Lower lobe of right lung (tissue), 2 donors: ENCODE measurements around the gene SLC39A12. TPM values are rescaled to one million over a fixed set of nuclear protein-coding genes. Genes with fewer than 3 reads are reported as not detected.
A peak's percentile ranks its signal among the peaks of the same experiment; 100 is the strongest.

Experiments used
- ATAC-seq, 2 donors: fragments of 200-7000 bp; cut with Tn5 transposase; one replicate each; pipeline ENCODE4 v1.9.1; 2020 to 2022; ENCODE audit warnings: mild to moderate bottlenecking in 2 of 2, moderate library complexity in 2 of 2
- DNase-seq: peaks from one replicate; pipeline ENCODE4 v3.0.0-alpha.2; 2020
- H3K27ac ChIP-seq: fragments of 200-600 bp; one replicate; pipeline ENCODE4 v1.8.0; 2022
- H3K27me3 ChIP-seq: fragments of 200-600 bp; one replicate; pipeline ENCODE4 v1.8.0; 2022; ENCODE audit warnings: low read depth
- H3K36me3 ChIP-seq: fragments of 200-600 bp; one replicate; pipeline ENCODE4 v1.8.0; 2022; ENCODE audit warnings: mild to moderate bottlenecking
- H3K4me1 ChIP-seq: fragments of 200-600 bp; one replicate; pipeline ENCODE4 v1.8.0; 2022
- H3K4me3 ChIP-seq: fragments of 200-600 bp; one replicate; pipeline ENCODE4 v1.8.0; 2022; ENCODE audit warnings: mild to moderate bottlenecking
- H3K9me3 ChIP-seq: fragments of 200-600 bp; one replicate; pipeline ENCODE4 v1.8.0; 2022
- CTCF ChIP-seq: fragments of 200-600 bp; IDR thresholded peaks from one replicate; pipeline ENCODE4 v1.8.0; 2022; ENCODE audit warnings: antibody characterized with exemption, mild to moderate bottlenecking
- intact Hi-C: fragments of 100-400 bp; cut with DNase I; formaldehyde crosslinking; loops from one replicate; pipeline ENCODE4 v1.11.0; 2022
- total RNA-seq: library from RNA; stranded (reverse); fragmentation: NEBNext Ultra II Directional; extraction: Animal tissue kit (Norgen Biotek cat#: 25700); gene quantifications from one replicate; pipeline ENCODE4 v1.2.1, GENCODE V29; 2021
- donor health status: DM: no; HTN: yes; CAD: no; lungs with severe emphysema.

SLC39A12 gene
- total RNA-seq, 1 donor from 2014 or later, result 0.41 TPM

DNA sequence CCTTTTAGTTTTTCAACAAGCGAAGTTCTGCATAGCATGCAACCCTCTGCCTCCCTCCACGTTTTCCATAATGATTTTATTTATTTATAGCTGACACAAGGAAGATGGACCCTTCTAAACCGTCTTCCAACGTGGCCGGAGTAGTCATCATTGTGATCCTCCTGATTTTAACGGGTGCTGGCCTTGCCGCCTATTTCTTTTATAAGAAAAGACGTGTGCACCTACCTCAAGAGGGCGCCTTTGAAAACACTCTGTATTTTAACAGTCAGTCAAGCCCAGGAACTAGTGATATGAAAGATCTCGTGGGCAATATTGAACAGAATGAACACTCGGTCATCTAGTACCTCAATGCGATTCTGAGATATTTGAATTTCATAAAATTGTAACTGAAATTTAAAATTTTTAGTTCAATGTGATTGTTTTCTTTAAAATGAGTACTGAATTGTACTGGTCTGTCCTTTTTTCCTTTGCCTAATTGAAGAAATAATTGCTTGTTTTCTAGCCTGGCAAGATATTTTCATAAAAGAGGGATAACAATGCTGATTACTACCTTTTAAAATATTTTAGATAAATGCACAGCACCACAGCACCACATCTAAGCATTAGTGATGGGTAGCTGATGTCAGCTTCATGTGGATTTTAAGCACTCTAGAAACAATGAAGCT is 41.5 kb upstream of the SLC39A12 start:
- ATAC-seq, result peak in 1 of 2 donors; percentile 25
- TF ChIP-seq CTCF, result peak; percentile 43
- H3K36me3 ChIP-seq, result no peaks in the 10 kb centered on the region
- H3K27ac ChIP-seq, result no peak overlapping the region
- no peaks in the 10 kb centered on the region for H3K4me1 ChIP-seq
- DNase-seq, result no peak
- no peak overlapping the region for H3K4me3 ChIP-seq
- intact Hi-C loops, result no loop called here
- H3K27me3 ChIP-seq, result no peaks in the 10 kb centered on the region
- H3K9me3 ChIP-seq, result no peaks in the 10 kb centered on the region

DNA sequence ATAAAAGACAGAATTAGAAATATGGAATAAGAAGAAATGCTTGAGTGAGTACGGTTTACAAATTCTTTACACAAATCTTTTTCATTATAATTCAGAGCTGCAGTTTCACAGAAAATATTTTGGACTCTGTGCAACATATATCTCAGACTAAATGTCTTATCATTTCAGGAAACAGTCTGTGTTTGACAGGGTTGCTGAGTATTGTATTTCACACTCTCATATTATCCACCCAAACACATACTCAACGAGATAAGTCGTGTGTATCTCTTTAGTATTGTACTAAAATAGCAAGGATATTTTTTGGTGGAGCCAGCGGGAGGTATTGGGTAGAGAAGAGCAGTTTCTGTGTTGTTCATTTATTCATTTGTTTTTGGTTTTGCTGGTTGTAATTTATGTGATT is 39.0 kb upstream of the SLC39A12 start:
- H3K9me3 ChIP-seq, result no peaks in the 10 kb centered on the region
- no peak overlapping the region for H3K27ac ChIP-seq
- intact Hi-C loops, result no loop called here

DNA sequence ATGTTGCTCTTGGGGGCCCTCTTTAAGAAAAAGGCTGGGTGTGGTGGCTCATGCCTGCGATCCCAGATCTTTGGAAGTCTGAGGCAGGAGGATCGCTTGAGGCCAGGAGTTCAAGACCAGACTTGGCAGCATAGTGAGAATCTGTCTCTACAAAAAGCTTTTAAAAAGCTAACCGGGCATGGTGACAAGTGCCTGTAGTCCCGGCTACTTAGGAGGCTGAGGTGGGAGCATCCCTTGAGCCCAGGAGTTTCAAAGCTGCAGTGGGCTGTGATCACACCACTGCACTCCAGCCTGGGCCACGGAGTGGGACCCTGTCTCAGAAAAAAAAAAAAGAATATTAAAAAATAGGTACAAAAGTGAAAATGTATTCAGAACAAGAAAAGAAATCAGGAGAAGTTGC is 38.1 kb upstream of the SLC39A12 start:
- intact Hi-C loops, result no loop called here
- no peak overlapping the region for H3K27ac ChIP-seq
- no peak for TF ChIP-seq CTCF
- no peaks in the 10 kb centered on the region for H3K4me1 ChIP-seq
- DNase-seq (no peak), ATAC-seq (no peak)
- H3K36me3 ChIP-seq, result no peaks in the 10 kb centered on the region
- H3K4me3 ChIP-seq, result no peak overlapping the region
- H3K9me3 ChIP-seq, result no peaks in the 10 kb centered on the region
- no peaks in the 10 kb centered on the region for H3K27me3 ChIP-seq

More for the DNA sequence above, 39.0 kb upstream of the SLC39A12 start:
- Histone ChIP-seq H3K4me1 (no peaks in the 10 kb centered on the region), H3K4me3 (no peak overlapping the region), H3K36me3 (no peaks in the 10 kb centered on the region), H3K27me3 (no peaks in the 10 kb centered on the region)
- no peak for TF ChIP-seq CTCF
- DNase-seq, result no peak
- no peak for ATAC-seq

GRCh38 chr10:17914169-17915045 is 37.3 kb upstream of the SLC39A12 start:
- ATAC-seq, result peak; percentile 37 to 54
- DNase-seq, result no peak
- intact Hi-C loops, result no loop called here
- Histone ChIP-seq H3K27ac (no peak overlapping the region), H3K27me3 (no peaks in the 10 kb centered on the region), H3K4me1 (no peaks in the 10 kb centered on the region), H3K4me3 (no peak overlapping the region), H3K9me3 (no peaks in the 10 kb centered on the region), H3K36me3 (no peaks in the 10 kb centered on the region)
- no peak for TF ChIP-seq CTCF

DNA sequence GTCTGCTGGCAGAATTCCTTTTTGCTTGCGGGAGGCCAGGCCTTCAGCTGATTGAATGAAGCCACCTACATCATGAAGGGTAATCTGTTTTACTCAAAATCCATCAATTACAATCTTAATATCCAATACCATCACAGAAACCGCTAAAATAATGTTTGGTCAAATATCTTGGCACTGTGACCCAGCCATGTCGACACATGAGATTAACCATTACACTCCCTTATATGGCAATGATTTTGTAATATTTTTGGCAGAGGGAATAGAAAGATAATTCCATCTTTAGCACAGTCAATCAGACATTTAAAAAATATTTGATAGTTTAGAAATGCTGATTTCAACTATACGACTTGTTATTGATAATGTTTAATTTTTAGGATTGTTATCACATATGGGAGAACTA is 36.5 kb upstream of the SLC39A12 start:
- ATAC-seq (no peak), DNase-seq (no peak)
- no peak for TF ChIP-seq CTCF
- Histone ChIP-seq H3K27me3 (no peaks in the 10 kb centered on the region), H3K36me3 (no peaks in the 10 kb centered on the region), H3K9me3 (no peaks in the 10 kb centered on the region), H3K27ac (no peak overlapping the region), H3K4me1 (no peaks in the 10 kb centered on the region), H3K4me3 (no peak overlapping the region)
- intact Hi-C loops, result no loop called here
